ENCODE data around the gene CUEDC2. TPM values are rescaled to one million over a fixed set of nuclear protein-coding genes. Genes with fewer than 3 reads are reported as not detected.

The CUEDC2 gene
- total RNA-seq, 1 donor from 2014 or later = 41.2 TPM

- H3K4me1 ChIP-seq = peaks cover 49% of the 10 kb centered on the region
- H3K36me3 ChIP-seq = peaks cover 12% of the 10 kb centered on the region
- intact Hi-C loops (cut with DNase I) = no loop called here
- DNase-seq (no peak), ATAC-seq (peak; percentile 0 to 1)
- no peaks in the 10 kb centered on the region for H3K9me3 ChIP-seq
- no peaks in the 10 kb centered on the region for H3K27me3 ChIP-seq (ENCODE audit: low read depth)
- no peak for TF ChIP-seq CTCF (IDR thresholded peaks at IDR 0.05)
- H3K4me3 ChIP-seq = peak overlapping the region; percentile 68
- peak overlapping the region; percentile 96 for H3K27ac ChIP-seq
Measured at GRCh38 chr10:102394801-102395399, 37.5 kb downstream of the CUEDC2 start.

- DNase-seq (peak; percentile 95), ATAC-seq (peak; percentile 91 to 92)
- Histone ChIP-seq H3K4me3 (peak overlapping the region; percentile 68), H3K27me3 (ENCODE audit: low read depth) (no peaks in the 10 kb centered on the region), H3K4me1 (peaks cover 46% of the 10 kb centered on the region), H3K9me3 (no peaks in the 10 kb centered on the region), H3K36me3 (peaks cover 10% of the 10 kb centered on the region), H3K27ac (peak overlapping the region; percentile 96)
- peak; percentile 35 for TF ChIP-seq CTCF (IDR thresholded peaks at IDR 0.05)
- intact Hi-C loops (cut with DNase I) = no loop called here
Measured at GRCh38 chr10:102394079-102394800, 38.1 kb downstream of the CUEDC2 start.

GRCh38 chr10:102393411-102394078, 38.8 kb downstream of the CUEDC2 start:
- intact Hi-C loops (cut with DNase I) = no loop called here
- Histone ChIP-seq H3K27me3 (ENCODE audit: low read depth) (no peaks in the 10 kb centered on the region), H3K4me1 (peaks cover 39% of the 10 kb centered on the region), H3K36me3 (peaks cover 10% of the 10 kb centered on the region), H3K27ac (peak overlapping the region; percentile 96), H3K9me3 (no peaks in the 10 kb centered on the region), H3K4me3 (peak overlapping the region; percentile 68)
- TF ChIP-seq CTCF (IDR thresholded peaks at IDR 0.05) = peak; percentile 97
- ATAC-seq (no peak), DNase-seq (no peak)

- Histone ChIP-seq H3K9me3 (no peaks in the 10 kb centered on the region), H3K36me3 (no peaks in the 10 kb centered on the region), H3K4me1 (peaks cover 27% of the 10 kb centered on the region), H3K27me3 (ENCODE audit: low read depth) (no peaks in the 10 kb centered on the region), H3K27ac (no peak overlapping the region), H3K4me3 (no peak overlapping the region)
- no peak for TF ChIP-seq CTCF (IDR thresholded peaks at IDR 0.05)
- DNase-seq = no peak
- ATAC-seq = no peak
- intact Hi-C loops (cut with DNase I) = no loop called here
Measured at GRCh38 chr10:102392306-102392705, 40.1 kb downstream of the CUEDC2 start.

GRCh38 chr10:102389894-102390293, 42.5 kb downstream of the CUEDC2 start:
- Histone ChIP-seq H3K4me3 (no peak overlapping the region), H3K27me3 (ENCODE audit: low read depth) (no peaks in the 10 kb centered on the region), H3K4me1 (peaks cover 26% of the 10 kb centered on the region), H3K27ac (no peak overlapping the region), H3K9me3 (no peaks in the 10 kb centered on the region), H3K36me3 (no peaks in the 10 kb centered on the region)
- ATAC-seq = no peak
- no peak for TF ChIP-seq CTCF (IDR thresholded peaks at IDR 0.05)
- no peak for DNase-seq
- intact Hi-C loops (cut with DNase I) = no loop called here
